NCI-H524 (cell line): ENCODE data around the gene ATP8A2.
"Not testable (repeated sequence)": the region's sequence is repeated elsewhere in the genome, so short reads cannot be mapped to it uniquely, and the experiment has no call there.

Source experiments
- DNase-seq, 2 experiments: peaks; one replicate each; lab custom pipeline; 2025; lab: John Stamatoyannopoulos, UW

Gene ATP8A2

DNA sequence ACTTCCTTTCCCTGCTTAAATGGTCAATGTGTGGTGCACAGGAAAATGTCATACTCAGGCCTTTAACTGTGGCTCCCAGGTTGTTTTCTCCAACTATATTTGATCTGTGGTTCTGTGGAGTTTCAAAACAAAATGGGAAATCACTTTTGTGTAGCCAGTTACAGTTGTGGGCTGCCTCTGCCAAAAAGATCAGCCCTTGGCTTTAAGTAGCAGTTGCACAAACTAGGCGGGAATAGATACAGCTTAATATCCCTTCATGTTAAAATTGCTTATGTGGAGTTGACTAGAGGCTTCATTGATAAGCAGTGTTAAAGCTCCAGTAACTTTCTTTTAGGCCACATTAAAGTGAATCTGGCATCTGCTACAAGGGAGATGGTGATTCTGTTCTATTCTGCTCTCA, 395.2 kb downstream of the ATP8A2 start:
- DNase-seq: no peak

DNA sequence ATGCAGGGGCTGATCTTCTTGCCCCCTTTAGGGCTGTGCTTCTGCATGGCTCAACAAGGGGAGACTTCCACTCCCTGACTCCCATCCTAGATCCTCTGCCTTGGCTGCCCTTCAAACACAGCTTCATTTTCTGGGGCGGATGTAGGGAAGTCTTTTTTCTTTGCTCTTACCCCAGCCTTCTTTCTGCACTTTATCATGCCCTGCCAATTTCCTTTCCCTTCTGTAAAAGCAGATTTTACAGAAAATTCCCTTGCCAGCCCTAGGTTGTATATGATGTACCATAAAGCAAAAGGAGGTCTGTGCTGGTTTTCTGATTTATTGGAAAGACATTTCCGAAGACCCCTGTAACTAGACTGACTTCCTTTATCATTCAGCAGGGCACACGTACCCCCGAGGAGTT, 396.6 kb downstream of the ATP8A2 start:
- no peak for DNase-seq

DNA sequence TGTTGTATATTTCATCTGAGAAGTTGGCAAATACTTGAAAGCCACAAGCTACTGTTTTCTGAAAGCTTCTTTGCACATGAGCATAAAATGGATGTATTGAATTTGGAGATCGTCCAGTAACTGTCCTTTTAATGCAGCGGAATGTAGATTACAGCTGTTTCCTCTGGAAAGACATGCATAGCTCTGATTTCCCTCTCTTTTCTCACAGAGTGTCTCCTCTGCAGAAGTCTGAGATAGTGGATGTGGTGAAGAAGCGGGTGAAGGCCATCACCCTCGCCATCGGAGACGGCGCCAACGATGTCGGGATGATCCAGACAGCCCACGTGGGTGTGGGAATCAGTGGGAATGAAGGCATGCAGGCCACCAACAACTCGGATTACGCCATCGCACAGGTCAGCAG, 397.1 kb downstream of the ATP8A2 start:
- no peak for DNase-seq

DNA sequence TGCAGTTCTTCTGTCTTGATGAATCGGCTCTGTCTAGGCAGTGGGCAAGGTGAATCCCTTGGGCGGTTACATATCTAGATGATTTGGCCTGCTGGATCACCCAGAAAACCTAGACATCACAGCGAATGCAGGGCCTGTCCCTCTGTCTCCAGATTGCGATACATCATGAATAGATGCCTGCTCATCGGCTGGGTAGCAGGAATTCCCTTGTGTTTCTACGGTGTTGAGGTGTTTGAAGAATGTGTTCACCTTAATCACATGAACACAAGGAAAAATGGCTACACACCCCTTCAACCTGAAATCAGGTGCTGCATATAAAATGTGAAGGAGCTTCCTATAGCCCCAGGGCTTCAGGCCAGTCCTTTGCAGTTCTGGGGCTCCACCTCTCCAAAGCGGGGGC, 398.8 kb downstream of the ATP8A2 start:
- no peak for DNase-seq

DNA sequence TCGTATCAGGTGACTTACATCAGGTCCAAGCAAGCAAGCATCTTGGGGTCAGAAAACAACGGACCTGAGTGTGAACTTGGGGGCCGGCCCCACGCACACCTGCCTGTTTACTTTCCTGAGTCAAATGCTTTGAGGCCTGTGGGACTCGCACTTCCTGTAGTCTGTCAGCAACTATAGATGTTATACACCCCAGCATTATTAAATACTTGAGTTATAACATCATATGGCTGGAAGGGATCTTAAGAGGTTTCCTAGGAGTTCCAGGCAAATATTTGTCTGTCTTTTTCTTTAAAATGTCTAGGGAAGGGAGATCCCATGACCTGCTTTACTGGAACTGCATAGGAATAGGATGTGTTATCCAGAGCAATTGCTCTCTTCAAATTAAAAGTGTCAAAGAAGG, 399.4 kb downstream of the ATP8A2 start:
- DNase-seq: no peak

DNA sequence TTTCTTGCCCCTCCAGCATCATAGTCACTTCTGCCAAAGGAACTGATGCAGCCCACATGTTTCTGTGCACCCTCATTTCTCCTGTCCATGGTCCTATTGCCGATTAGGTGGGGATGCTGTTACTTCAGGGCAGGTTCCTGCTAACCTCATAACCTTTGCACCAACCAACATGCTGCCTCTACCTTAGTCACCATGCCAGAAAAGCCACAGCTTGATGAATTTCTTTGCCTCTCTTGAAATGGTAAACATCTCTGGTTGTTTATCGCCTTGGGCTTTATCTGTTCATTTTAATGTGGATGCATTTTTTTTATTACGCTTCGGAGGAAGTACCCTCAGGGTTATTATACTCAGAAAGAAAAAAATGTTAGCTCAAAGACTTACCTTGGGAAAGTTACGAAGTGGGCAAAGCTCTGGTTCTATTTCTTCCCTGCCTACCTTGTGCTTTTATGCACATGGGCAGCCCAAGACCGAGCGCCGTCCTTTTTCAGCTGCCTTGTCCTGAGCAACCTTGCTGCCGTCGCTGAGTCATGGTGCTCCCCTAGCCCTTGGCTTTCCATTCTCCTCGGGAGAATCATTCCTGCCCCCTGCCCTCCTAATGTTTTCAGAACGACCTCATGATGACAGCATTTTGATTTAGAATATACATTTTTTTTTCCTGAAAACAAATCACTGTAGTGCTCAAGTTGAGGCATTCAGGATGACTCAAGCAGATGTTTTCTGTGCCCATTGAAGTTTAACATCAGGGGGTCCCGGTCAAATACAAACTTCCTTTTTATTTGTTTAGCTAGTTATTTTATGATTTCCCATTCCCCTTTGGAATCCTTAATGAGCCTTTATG, 400.1 kb downstream of the ATP8A2 start:
- no peak for DNase-seq

DNA sequence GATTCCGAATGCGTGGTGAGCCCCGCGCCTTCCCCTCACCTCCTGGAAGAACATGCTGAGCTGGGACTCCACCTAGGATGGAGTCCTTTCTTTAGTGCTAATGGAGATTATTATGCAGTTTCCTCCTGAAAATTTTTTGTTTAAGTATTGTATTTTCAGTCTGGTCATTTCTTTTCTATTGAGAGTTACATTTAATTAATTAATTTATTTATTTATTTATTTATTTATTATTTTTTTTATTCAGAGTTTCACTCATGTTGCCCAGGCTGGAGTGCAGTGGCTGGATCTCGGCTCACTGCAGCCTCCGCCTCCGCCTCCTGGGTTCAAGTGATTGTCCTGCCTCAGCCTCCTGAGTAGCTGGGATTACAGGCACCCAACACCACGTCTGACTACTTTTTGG, 400.8 kb downstream of the ATP8A2 start:
- not testable (repeated sequence) for DNase-seq

DNA sequence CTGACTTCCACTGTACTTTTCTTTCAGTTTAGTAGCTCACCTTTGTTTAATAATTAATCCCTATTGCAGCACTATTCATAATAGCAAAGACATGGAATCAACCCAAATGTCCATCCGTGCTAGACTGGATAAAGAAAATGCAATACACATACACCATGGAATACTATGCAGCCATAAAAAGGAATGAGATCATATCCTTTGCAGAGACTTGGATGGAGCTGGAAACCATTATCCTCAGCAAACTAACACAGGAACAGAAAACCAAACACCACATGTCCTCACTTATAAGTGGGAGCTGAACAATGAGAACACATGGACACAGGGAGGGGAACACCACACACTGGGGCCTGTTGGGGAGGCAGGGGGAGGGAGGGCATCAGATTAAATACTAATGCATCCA, 402.3 kb downstream of the ATP8A2 start:
- not testable (repeated sequence) for DNase-seq

DNA sequence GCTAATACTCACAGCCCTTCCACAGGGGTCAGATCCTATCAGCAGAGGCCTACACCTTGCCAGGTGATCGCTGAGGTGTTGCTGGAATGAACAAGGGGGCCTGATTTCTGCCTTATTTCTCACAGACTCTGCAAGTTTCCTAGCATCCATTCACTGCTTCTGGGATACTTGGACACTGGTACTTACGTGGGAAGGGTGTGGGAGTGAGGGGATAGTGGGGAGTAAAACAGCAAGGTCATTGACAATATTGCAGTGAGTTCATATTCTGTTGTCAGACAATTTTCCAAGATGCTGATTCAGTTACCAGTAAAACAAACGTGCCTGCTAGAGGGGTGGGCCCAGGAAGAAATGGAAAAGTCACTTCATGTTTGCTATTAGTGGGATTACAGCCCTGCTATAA, 403.5 kb downstream of the ATP8A2 start:
- no peak for DNase-seq

DNA sequence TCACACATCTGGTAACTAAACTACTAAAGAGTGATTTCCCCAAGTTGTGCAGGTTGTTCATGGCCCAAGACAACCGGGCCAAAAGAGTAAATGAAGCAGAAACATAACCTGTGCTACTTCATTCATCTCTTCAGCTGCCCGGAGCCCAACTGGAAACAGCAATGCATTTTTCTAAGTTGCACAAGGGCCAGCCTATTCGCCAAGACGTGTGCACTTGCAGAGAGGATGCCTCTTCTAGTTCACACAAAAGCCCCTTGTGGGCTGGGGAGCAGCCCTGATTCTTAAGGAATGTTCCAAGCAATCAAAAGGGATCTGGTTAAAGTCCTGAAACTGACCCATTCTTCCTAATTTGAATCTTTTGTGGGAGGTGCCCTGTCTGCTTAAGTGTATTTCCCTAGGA, 404.2 kb downstream of the ATP8A2 start:
- DNase-seq: no peak

DNA sequence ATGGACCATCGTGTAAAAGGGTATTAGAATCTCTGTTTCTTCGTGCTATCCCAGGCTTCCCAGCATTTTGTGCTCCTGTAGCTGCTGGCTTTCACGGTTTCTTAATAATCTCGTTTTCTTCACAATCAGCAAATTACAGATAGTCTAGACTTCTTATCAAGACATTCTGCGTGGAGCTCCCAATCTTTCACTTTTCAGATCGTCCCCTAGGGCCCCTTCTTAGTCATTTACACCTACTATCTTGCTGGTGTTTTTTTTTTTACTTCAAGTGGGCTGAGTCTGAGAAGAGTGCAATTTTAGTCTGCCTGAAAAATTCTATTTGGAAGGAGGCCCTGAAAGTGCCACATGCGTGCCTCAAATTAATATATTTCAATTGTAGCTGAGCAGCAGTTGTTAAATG, 404.9 kb downstream of the ATP8A2 start:
- no peak for DNase-seq

DNA sequence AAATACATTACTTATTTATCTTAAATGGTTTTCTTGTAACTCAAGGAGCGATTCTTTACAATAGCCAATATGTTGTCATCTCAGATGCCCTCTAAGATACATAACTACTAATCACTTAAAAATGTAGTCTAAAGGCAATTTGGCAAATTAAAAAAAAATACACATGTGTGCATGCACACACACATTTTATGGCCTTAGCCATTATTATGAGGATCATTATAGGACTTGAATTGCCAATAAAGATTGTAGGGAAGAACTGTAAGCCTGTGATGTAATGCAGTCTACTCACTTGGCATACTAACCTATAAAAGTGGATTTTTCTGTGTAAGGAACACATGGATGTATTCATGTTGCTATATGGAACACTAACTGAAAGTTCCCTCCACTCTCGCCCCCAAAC, 405.7 kb downstream of the ATP8A2 start:
- no peak for DNase-seq

DNA sequence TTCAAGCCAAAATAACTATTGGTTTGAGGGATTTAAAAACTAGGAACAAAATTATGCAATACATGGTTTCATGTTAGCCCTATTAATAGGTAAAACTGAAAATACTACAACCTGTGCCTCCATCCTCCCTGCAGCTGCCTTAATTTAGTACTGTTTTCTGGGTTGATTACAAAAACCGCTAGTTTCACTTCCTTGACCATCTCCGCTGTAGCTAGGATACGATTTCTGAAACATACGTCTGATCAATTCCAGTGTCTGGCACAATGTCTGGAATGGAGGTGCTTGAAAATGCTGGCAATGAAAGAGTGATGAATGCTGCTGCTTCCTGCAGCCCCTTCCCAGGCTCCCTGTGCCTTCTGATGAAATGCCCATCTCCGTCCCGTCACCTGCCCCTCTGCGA, 406.6 kb downstream of the ATP8A2 start:
- DNase-seq: no peak

DNA sequence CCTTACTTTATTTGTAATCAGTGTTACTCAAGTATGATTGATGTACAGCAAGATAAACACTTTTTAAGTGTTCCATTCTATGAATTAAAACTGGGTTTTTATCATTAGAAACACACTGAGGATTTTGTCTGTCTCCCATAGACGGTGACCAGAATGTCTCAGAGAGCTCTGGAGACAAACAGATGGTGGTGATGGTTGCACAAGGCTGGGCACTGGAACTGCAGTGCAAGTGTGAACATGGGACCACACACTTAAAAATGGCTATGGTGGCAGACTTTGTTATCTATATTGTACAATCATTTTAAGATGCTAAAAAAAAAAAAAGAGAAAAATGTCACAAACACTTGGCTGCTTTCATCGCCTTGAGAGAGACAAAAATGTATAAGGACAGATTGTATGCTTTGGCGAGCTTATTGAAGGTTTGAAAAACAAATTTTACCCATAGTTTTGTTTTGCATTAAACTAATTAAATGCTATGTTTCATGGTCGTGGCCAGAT, 407.1 kb downstream of the ATP8A2 start:
- DNase-seq: peak in 1 of 2 experiments; percentile 40

DNA sequence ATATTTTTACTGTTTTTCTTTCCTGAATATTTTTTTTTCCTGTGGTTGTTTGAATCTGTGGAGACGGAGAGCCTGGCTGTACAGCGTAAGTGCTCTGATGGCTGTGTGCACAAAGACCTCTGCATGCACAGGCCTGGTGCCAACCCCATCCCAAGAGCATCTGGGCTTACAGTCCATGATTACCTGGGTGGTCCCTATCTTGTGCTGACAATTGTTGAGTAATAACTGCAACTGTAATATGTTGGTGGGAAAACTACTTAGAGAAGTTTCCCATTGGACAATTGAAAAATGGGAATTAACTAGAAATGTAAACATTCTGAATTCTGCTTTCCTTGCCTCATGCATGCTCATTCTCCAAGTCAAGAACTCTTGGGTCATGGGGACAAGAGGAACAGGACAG, 411.3 kb downstream of the ATP8A2 start:
- DNase-seq: no peak

DNA sequence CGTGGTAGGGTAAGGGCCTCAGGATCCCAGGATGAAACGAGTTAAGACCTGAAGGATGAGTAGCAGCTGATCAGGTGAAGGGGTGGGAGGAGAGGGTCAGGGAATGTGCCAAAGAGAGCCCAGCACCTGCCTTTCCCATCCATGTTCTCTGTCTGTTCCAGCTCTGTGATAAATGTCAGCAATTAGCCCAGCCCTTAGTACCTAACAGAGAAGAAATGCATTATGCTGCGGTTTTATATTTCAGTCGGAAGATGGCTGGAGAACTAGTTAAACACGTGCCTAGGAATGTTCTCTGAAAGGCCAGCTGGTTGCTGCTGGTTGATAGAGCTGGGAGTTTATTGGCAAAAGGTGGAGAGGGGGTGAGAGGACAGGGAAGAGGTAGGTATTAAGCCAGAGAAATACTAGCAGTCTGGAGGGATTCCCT, 411.8 kb downstream of the ATP8A2 start:
- DNase-seq: peak; percentile 76 to 95

DNA sequence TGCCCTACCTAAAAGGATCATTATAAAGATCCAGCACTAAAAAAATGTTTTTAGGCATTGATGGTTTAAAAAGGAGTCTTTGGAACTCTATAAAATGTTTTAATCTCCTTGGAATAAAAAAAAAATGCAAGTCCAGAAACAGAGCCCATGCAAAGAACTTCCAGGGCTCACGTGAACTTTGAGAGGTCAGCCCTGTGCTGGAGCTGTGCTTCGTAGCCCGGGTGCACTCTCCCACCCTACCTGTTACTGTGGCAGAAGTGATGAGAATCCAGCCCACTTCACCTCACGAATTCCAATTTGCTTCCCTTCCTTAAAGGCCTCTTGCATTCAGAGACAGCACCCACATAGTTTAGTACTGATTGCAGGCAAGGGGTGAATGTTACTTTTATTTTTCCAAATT, 412.3 kb downstream of the ATP8A2 start:
- DNase-seq: no peak

DNA sequence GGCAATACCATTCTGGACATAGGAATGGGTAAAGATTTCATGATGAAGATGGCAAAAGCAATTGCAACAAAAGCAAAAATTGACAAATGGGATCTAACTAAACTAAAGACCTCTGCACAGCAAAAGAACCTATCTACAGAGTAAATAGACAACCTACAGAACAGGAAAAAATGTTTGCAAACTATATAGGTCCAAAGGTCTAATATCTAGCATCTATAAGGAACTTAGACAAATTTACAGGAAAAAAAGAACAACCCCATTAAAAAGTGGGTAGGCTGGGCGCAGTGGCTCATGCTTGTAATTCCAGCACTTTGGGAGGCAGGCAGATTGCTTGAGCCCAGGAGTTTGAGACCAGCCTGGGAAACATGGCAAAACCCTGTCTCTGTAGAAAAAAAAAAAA, 418.4 kb downstream of the ATP8A2 start:
- DNase-seq: not testable (repeated sequence)

DNA sequence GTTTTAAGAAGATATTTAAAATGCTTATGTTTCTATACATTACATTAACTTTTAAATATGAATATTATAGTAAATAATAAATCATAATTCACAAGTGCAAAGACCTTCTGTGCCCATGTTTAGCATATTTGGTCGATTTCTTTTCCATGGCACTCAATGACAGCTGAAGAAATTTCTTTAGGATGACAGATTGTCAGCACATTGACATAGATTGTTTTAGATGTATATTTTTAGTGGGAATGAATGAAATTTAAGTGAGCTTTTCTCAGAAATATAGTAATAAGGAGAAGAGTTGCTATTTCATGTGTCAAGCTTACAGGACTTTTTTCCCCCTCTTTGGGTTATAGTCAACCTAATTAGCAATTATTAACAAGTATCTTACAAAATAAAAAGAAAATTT, 423.5 kb downstream of the ATP8A2 start:
- no peak for DNase-seq

DNA sequence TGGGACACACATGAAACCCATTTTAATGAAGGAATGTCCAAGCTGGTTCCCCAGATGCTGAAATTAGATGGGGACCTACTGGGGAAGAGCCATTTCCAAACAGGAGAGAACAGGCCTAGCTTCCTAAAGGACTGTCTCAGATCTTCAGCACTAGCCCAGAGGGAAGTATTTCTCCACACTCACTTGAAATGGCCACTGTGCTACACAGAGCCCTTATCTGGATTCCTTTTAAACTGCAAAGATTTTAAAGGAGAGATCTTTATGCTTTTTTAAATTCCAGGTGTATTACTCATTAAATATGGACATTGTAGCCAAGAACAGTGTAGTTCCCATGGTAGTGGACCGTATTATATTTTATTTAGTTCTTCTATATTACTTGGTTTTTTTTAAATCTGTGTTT, 424.7 kb downstream of the ATP8A2 start:
- no peak for DNase-seq

DNA sequence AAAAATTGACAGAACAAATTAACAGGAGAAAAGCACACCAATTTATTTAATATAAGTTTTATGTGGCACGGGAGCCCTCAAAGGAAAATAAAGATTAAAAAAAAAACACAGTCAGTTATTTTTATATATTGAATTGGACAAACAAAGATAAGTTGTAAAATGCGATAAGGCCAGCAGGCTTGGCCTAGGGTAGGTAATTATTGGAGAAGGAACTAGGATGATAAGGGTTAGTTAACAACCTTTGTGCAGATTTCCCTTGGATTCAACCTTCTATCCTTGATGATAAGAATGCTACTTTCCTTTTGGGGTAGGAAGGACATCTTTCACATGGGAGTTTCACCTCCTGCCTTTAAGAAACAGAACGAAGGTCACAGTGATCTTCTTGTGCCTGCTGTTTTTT, 427.2 kb downstream of the ATP8A2 start:
- no peak for DNase-seq

DNA sequence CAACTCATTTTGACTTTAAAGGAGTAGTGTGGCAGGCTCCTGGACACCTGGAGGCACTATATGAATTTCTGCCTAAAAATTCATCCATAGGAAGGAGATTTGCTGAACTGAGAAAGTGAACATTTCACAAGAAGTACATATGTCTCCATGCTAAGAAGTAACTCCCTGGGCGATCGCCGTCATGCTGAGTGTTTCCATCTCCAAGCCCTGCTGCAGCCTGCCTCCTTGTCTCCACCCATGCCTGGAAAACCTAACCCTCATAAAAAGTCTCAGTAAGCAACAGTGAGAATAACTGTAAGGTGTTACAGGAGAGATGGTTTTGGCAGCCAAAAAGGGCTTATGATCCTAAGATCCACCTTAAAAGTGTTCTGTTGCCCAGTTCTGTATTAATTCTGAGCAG, 428.7 kb downstream of the ATP8A2 start:
- DNase-seq: no peak

DNA sequence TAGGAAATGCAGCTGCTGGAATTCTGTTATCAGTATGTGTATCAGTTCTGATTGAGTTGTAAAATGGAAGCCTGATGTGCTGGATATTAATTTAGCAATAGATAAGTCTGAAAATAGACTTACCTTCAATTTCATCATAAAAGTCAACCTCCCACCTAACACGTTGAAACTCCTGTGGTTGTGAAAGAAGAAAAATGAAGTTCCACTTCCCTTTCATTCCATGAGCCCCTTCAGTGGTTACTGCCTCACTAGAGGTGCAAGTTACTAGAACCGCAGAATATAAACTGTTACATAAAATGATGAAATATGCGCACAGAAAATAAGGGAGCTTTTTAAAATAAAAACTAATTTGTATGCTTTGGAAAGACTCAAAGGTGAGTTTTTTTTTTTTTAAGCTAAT, 430.8 kb downstream of the ATP8A2 start:
- DNase-seq: no peak

DNA sequence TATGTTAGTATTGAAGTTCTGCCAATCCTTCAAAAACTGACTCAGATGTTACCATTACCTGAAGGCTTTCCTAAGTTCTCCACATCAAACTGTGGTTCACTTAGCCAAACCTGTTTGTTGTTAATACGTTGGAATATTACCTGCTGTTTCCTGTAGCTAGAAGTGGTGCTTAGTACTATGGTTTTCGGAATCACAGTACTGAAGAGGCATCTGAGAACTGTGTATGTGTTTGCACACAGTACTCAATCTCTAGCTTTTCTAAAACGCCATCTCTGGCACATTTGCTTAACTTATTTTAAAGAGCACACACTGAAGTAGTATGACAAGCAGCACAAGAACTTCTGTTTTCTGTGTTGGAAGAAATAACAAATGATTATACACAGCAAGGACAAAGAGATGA, 431.9 kb downstream of the ATP8A2 start:
- no peak for DNase-seq
